ENCODE measurements around the gene OCIAD2. TPM values are rescaled to one million over a fixed set of nuclear protein-coding genes. Genes with fewer than 3 reads are reported as not detected.
"Not testable (repeated sequence)": the region's sequence is repeated elsewhere in the genome, so short reads cannot be mapped to it uniquely, and the experiment has no call there.

The OCIAD2 gene
- total and polyA plus RNA-seq, 2 donors (not counting 1 experiment from before 2014, with no cell fraction given), result 20.3 to 34.0 TPM

- no peak for DNase-seq (ENCODE audit: low read depth in 2 of 2)
Measured at GRCh38 chr4:48896845-48897244, 9.7 kb downstream of the OCIAD2 start.

GRCh38 chr4:48891028-48891619, 15.4 kb downstream of the OCIAD2 start:
- H3K4me3 ChIP-seq (replicated peaks in 1 of 4; ENCODE audit: control extremely low read depth in 1 of 4, insufficient read depth in 1 of 4, low read depth in 3 of 4, low read length in 4 of 4), result no peak overlapping the region
- H3K9me3 ChIP-seq (ENCODE audit: control insufficient read depth, insufficient read depth, low read depth, low read length), result no peaks in the 10 kb centered on the region
- no peaks in the 10 kb centered on the region for H3K4me1 ChIP-seq (ENCODE audit: control insufficient read depth, extremely low read depth, insufficient read depth, low read length)
- H4K20me1 ChIP-seq (ENCODE audit: control insufficient read depth, extremely low read depth, insufficient read depth, low read length), result no peaks in the 10 kb centered on the region
- no peak overlapping the region for H3K9ac ChIP-seq (ENCODE audit: insufficient read depth, low read length)
- no peak overlapping the region for H3K4me2 ChIP-seq (ENCODE audit: extremely low read depth, insufficient read depth, low read length)
- no peaks in the 10 kb centered on the region for H3K27me3 ChIP-seq (ENCODE audit: control insufficient read depth, insufficient read depth, low read length)
- no peak overlapping the region for H2AFZ ChIP-seq (ENCODE audit: low read length)
- DNase-seq (ENCODE audit: low read depth in 2 of 2), result no peak
- H3K79me2 ChIP-seq (ENCODE audit: control insufficient read depth, insufficient read depth, low read length), result no peaks in the 10 kb centered on the region
- H3K27ac ChIP-seq (ENCODE audit: insufficient read depth, low read length), result no peak overlapping the region
- TF ChIP-seq CTCF (conservative IDR thresholded peaks at IDR 0.05 in 1 of 2, IDR thresholded peaks at IDR 0.05 in 1 of 2; ENCODE audit: low read depth in 1 of 2, low read length in 2 of 2), result no peak
- TF ChIP-seq EZH2 (IDR thresholded peaks at IDR 0.05; ENCODE audit: low read length, missing control alignments), result no peak
- no peaks in the 10 kb centered on the region for H3K36me3 ChIP-seq (ENCODE audit: control insufficient read depth, insufficient read depth, low read length)

More at GRCh38 chr4:48896845-48897244, 9.7 kb downstream of the OCIAD2 start:
- Histone ChIP-seq H3K79me2 (ENCODE audit: control insufficient read depth, insufficient read depth, low read length) (no peaks in the 10 kb centered on the region), H3K27me3 (ENCODE audit: control insufficient read depth, insufficient read depth, low read length) (no peaks in the 10 kb centered on the region), H3K9ac (ENCODE audit: insufficient read depth, low read length) (no peak overlapping the region), H4K20me1 (ENCODE audit: control insufficient read depth, extremely low read depth, insufficient read depth, low read length) (no peaks in the 10 kb centered on the region), H3K27ac (ENCODE audit: insufficient read depth, low read length) (no peak overlapping the region), H3K4me2 (ENCODE audit: extremely low read depth, insufficient read depth, low read length) (no peak overlapping the region), H3K4me3 (replicated peaks in 1 of 4; ENCODE audit: control extremely low read depth in 1 of 4, insufficient read depth in 1 of 4, low read depth in 3 of 4, low read length in 4 of 4) (no peak overlapping the region), H2AFZ (ENCODE audit: low read length) (no peak overlapping the region), H3K36me3 (ENCODE audit: control insufficient read depth, insufficient read depth, low read length) (no peaks in the 10 kb centered on the region), H3K9me3 (ENCODE audit: control insufficient read depth, insufficient read depth, low read depth, low read length) (no peaks in the 10 kb centered on the region), H3K4me1 (ENCODE audit: control insufficient read depth, extremely low read depth, insufficient read depth, low read length) (no peaks in the 10 kb centered on the region)
- TF ChIP-seq CTCF (conservative IDR thresholded peaks at IDR 0.05 in 1 of 2, IDR thresholded peaks at IDR 0.05 in 1 of 2; ENCODE audit: low read depth in 1 of 2, low read length in 2 of 2) (no peak), EZH2 (IDR thresholded peaks at IDR 0.05; ENCODE audit: low read length, missing control alignments) (no peak)

GRCh38 chr4:48889750-48890149, 16.8 kb downstream of the OCIAD2 start:
- not testable (repeated sequence) for H3K4me2 ChIP-seq (ENCODE audit: extremely low read depth, insufficient read depth, low read length); H4K20me1 ChIP-seq (ENCODE audit: control insufficient read depth, extremely low read depth, insufficient read depth, low read length); H3K4me3 ChIP-seq (replicated peaks in 1 of 4; ENCODE audit: control extremely low read depth in 1 of 4, insufficient read depth in 1 of 4, low read depth in 3 of 4, low read length in 4 of 4); H3K9ac ChIP-seq (ENCODE audit: insufficient read depth, low read length); H3K4me1 ChIP-seq (ENCODE audit: control insufficient read depth, extremely low read depth, insufficient read depth, low read length); H3K36me3 ChIP-seq (ENCODE audit: control insufficient read depth, insufficient read depth, low read length); H3K9me3 ChIP-seq (ENCODE audit: control insufficient read depth, insufficient read depth, low read depth, low read length); H3K27ac ChIP-seq (ENCODE audit: insufficient read depth, low read length); DNase-seq (ENCODE audit: low read depth in 2 of 2); H3K79me2 ChIP-seq (ENCODE audit: control insufficient read depth, insufficient read depth, low read length); H2AFZ ChIP-seq (ENCODE audit: low read length); H3K27me3 ChIP-seq (ENCODE audit: control insufficient read depth, insufficient read depth, low read length)

- not testable (repeated sequence) for H3K4me1 ChIP-seq (ENCODE audit: control insufficient read depth, extremely low read depth, insufficient read depth, low read length); H3K79me2 ChIP-seq (ENCODE audit: control insufficient read depth, insufficient read depth, low read length); H4K20me1 ChIP-seq (ENCODE audit: control insufficient read depth, extremely low read depth, insufficient read depth, low read length); H3K9me3 ChIP-seq (ENCODE audit: control insufficient read depth, insufficient read depth, low read depth, low read length); H2AFZ ChIP-seq (ENCODE audit: low read length); H3K36me3 ChIP-seq (ENCODE audit: control insufficient read depth, insufficient read depth, low read length); H3K4me2 ChIP-seq (ENCODE audit: extremely low read depth, insufficient read depth, low read length); H3K9ac ChIP-seq (ENCODE audit: insufficient read depth, low read length); H3K27me3 ChIP-seq (ENCODE audit: control insufficient read depth, insufficient read depth, low read length); H3K27ac ChIP-seq (ENCODE audit: insufficient read depth, low read length); DNase-seq (ENCODE audit: low read depth in 2 of 2); H3K4me3 ChIP-seq (replicated peaks in 1 of 4; ENCODE audit: control extremely low read depth in 1 of 4, insufficient read depth in 1 of 4, low read depth in 3 of 4, low read length in 4 of 4)
Measured at GRCh38 chr4:48881646-48882045, 24.9 kb downstream of the OCIAD2 start.

Measured in fibroblast of lung (primary cell).